ENCODE results near the gene ITSN1. TPM values are rescaled to one million over a fixed set of nuclear protein-coding genes. Genes with fewer than 3 reads are reported as not detected.

Gene ITSN1
- total RNA-seq, 1 donor from 2014 or later: 44.0 TPM

- no peak overlapping the region for H3K27ac Mint-ChIP-seq (ENCODE audit: unreplicated experiment)
- no peak for TF ChIP-seq CTCF (IDR thresholded peaks at IDR 0.05)
- H3K4me1 Mint-ChIP-seq (ENCODE audit: unreplicated experiment): peaks cover 20% of the 10 kb centered on the region
- H3K27me3 Mint-ChIP-seq (ENCODE audit: unreplicated experiment): no peaks in the 10 kb centered on the region
- peaks cover 12% of the 10 kb centered on the region for H3K9me3 Mint-ChIP-seq (ENCODE audit: unreplicated experiment)
- H3K4me3 Mint-ChIP-seq (ENCODE audit: unreplicated experiment): no peak overlapping the region
- no peak for DNase-seq (ENCODE audit: extremely low spot score, unreplicated experiment)
- H3K36me3 Mint-ChIP-seq (ENCODE audit: unreplicated experiment): peaks cover 51% of the 10 kb centered on the region
Observed at GRCh38 chr21:33748903-33749302, 106.6 kb downstream of the ITSN1 start.

GRCh38 chr21:33750017-33750416 is 107.7 kb downstream of the ITSN1 start:
- H3K27me3 Mint-ChIP-seq (ENCODE audit: unreplicated experiment): no peaks in the 10 kb centered on the region
- no peak for DNase-seq (ENCODE audit: extremely low spot score, unreplicated experiment)
- H3K27ac Mint-ChIP-seq (ENCODE audit: unreplicated experiment): peak overlapping the region; percentile 73
- no peak for TF ChIP-seq CTCF (IDR thresholded peaks at IDR 0.05)
- peaks cover 12% of the 10 kb centered on the region for H3K9me3 Mint-ChIP-seq (ENCODE audit: unreplicated experiment)
- H3K4me3 Mint-ChIP-seq (ENCODE audit: unreplicated experiment): no peak overlapping the region
- peaks cover 20% of the 10 kb centered on the region for H3K4me1 Mint-ChIP-seq (ENCODE audit: unreplicated experiment)
- peaks cover 44% of the 10 kb centered on the region for H3K36me3 Mint-ChIP-seq (ENCODE audit: unreplicated experiment)

- H3K36me3 Mint-ChIP-seq (ENCODE audit: unreplicated experiment): peaks cover 38% of the 10 kb centered on the region
- no peak overlapping the region for H3K4me3 Mint-ChIP-seq (ENCODE audit: unreplicated experiment)
- H3K9me3 Mint-ChIP-seq (ENCODE audit: unreplicated experiment): peaks cover 9% of the 10 kb centered on the region
- no peak for DNase-seq (ENCODE audit: extremely low spot score, unreplicated experiment)
- H3K27me3 Mint-ChIP-seq (ENCODE audit: unreplicated experiment): no peaks in the 10 kb centered on the region
- H3K27ac Mint-ChIP-seq (ENCODE audit: unreplicated experiment): peak overlapping the region; percentile 16
- TF ChIP-seq CTCF (IDR thresholded peaks at IDR 0.05): no peak
- H3K4me1 Mint-ChIP-seq (ENCODE audit: unreplicated experiment): peaks cover 20% of the 10 kb centered on the region
Observed at GRCh38 chr21:33751120-33751519, 108.8 kb downstream of the ITSN1 start.

GRCh38 chr21:33751533-33751932 is 109.2 kb downstream of the ITSN1 start:
- peaks cover 20% of the 10 kb centered on the region for H3K4me1 Mint-ChIP-seq (ENCODE audit: unreplicated experiment)
- peak overlapping the region; percentile 16 for H3K27ac Mint-ChIP-seq (ENCODE audit: unreplicated experiment)
- no peaks in the 10 kb centered on the region for H3K27me3 Mint-ChIP-seq (ENCODE audit: unreplicated experiment)
- DNase-seq (ENCODE audit: extremely low spot score, unreplicated experiment): no peak
- peaks cover 37% of the 10 kb centered on the region for H3K36me3 Mint-ChIP-seq (ENCODE audit: unreplicated experiment)
- H3K9me3 Mint-ChIP-seq (ENCODE audit: unreplicated experiment): peaks cover 6% of the 10 kb centered on the region
- no peak overlapping the region for H3K4me3 Mint-ChIP-seq (ENCODE audit: unreplicated experiment)
- no peak for TF ChIP-seq CTCF (IDR thresholded peaks at IDR 0.05)

GRCh38 chr21:33752260-33752659 is 110.0 kb downstream of the ITSN1 start:
- DNase-seq (ENCODE audit: extremely low spot score, unreplicated experiment): no peak
- no peak overlapping the region for H3K27ac Mint-ChIP-seq (ENCODE audit: unreplicated experiment)
- no peak for TF ChIP-seq CTCF (IDR thresholded peaks at IDR 0.05)
- H3K4me3 Mint-ChIP-seq (ENCODE audit: unreplicated experiment): no peak overlapping the region
- H3K36me3 Mint-ChIP-seq (ENCODE audit: unreplicated experiment): peaks cover 35% of the 10 kb centered on the region
- no peaks in the 10 kb centered on the region for H3K27me3 Mint-ChIP-seq (ENCODE audit: unreplicated experiment)
- H3K9me3 Mint-ChIP-seq (ENCODE audit: unreplicated experiment): peaks cover 4% of the 10 kb centered on the region
- peaks cover 20% of the 10 kb centered on the region for H3K4me1 Mint-ChIP-seq (ENCODE audit: unreplicated experiment)

All from osteocyte (in vitro differentiated cells).